Activated T-helper 17 cell treated with anti-CD3 and anti-CD28 coated beads, Interleukin-2, amount 50 U/mL, for 72 hours (primary cell): ENCODE results near the gene OR2C3. TPM values are rescaled to one million over a fixed set of nuclear protein-coding genes. Genes with fewer than 3 reads are reported as not detected.

Source experiments
- ATAC-seq: fragments of 150-1000 bp; cut with Tn5 transposase; replicated peaks from 2 replicates; pipeline ENCODE4 v1.10.0; 2021; ENCODE audit warnings: mild to moderate bottlenecking, moderate library complexity
- H3K27ac Mint-ChIP-seq: one replicate; pipeline ENCODE4 v1.8.0; 2022; ENCODE audit warnings: mixed read lengths
- H3K27me3 Mint-ChIP-seq: one replicate; pipeline ENCODE4 v1.8.0; 2022; ENCODE audit warnings: mixed read lengths
- H3K36me3 Mint-ChIP-seq: one replicate; pipeline ENCODE4 v1.8.0; 2022; ENCODE audit warnings: low read depth, mild to moderate bottlenecking, mixed read lengths
- H3K4me1 Mint-ChIP-seq: one replicate; pipeline ENCODE4 v1.8.0; 2022; ENCODE audit warnings: mixed read lengths
- H3K4me3 Mint-ChIP-seq: one replicate; pipeline ENCODE4 v1.8.0; 2022; ENCODE audit warnings: mild to moderate bottlenecking, mixed read lengths
- H3K9me3 Mint-ChIP-seq: one replicate; pipeline ENCODE4 v1.8.0; 2022; ENCODE audit warnings: mixed read lengths
- total RNA-seq, 2 donors: library from RNA; stranded (reverse); gene quantifications; one replicate each; pipeline ENCODE4 v1.2.3, GENCODE V29; 2022

Gene OR2C3
- not detected for total RNA-seq

- peaks cover 23% of the 10 kb centered on the region for H3K27me3 Mint-ChIP-seq
- H3K4me3 Mint-ChIP-seq: no peak within 1 kb of the TSS
- ATAC-seq: no peak
- peaks cover 4% of the 10 kb centered on the region for H3K4me1 Mint-ChIP-seq
- H3K9me3 Mint-ChIP-seq: no peaks in the 10 kb centered on the region
- H3K27ac Mint-ChIP-seq: no peak within 1 kb of the TSS
- no peaks in the 10 kb centered on the region for H3K36me3 Mint-ChIP-seq
Observed at GRCh38 chr1:247536340-247536739, at the start of gene OR2C3. Gene OR2C3 (minus strand): TSS chr1:247536440. CDS start chr1:247532511, 3,929 bp downstream.

- H3K9me3 Mint-ChIP-seq: no peaks in the 10 kb centered on the region
- ATAC-seq: no peak
- H3K4me3 Mint-ChIP-seq: no peak overlapping the region
- H3K27ac Mint-ChIP-seq: no peak overlapping the region
- peaks cover 17% of the 10 kb centered on the region for H3K27me3 Mint-ChIP-seq
- H3K4me1 Mint-ChIP-seq: no peaks in the 10 kb centered on the region
- no peaks in the 10 kb centered on the region for H3K36me3 Mint-ChIP-seq
Observed at GRCh38 chr1:247578946-247579460, 42.8 kb upstream of the OR2C3 start.

GRCh38 chr1:247576514-247576913, 40.3 kb upstream of the OR2C3 start:
- Mint-ChIP-seq H3K36me3 (no peaks in the 10 kb centered on the region), H3K27ac (no peak overlapping the region), H3K9me3 (peaks cover 5% of the 10 kb centered on the region), H3K27me3 (peaks cover 33% of the 10 kb centered on the region), H3K4me1 (no peaks in the 10 kb centered on the region), H3K4me3 (no peak overlapping the region)
- no peak for ATAC-seq

- peaks cover 33% of the 10 kb centered on the region for H3K27me3 Mint-ChIP-seq
- no peaks in the 10 kb centered on the region for H3K4me1 Mint-ChIP-seq
- H3K4me3 Mint-ChIP-seq: no peak overlapping the region
- no peak overlapping the region for H3K27ac Mint-ChIP-seq
- peaks cover 16% of the 10 kb centered on the region for H3K9me3 Mint-ChIP-seq
- ATAC-seq: no peak
- no peaks in the 10 kb centered on the region for H3K36me3 Mint-ChIP-seq
Observed at GRCh38 chr1:247574664-247575063, 38.4 kb upstream of the OR2C3 start.

- ATAC-seq: no peak
- no peaks in the 10 kb centered on the region for H3K4me1 Mint-ChIP-seq
- no peak overlapping the region for H3K27ac Mint-ChIP-seq
- peaks cover 33% of the 10 kb centered on the region for H3K27me3 Mint-ChIP-seq
- peaks cover 16% of the 10 kb centered on the region for H3K9me3 Mint-ChIP-seq
- H3K4me3 Mint-ChIP-seq: no peak overlapping the region
- no peaks in the 10 kb centered on the region for H3K36me3 Mint-ChIP-seq
Observed at GRCh38 chr1:247574236-247574635, 38.0 kb upstream of the OR2C3 start.

GRCh38 chr1:247562198-247562597, 26.0 kb upstream of the OR2C3 start:
- no peak for ATAC-seq
- Mint-ChIP-seq H3K9me3 (no peaks in the 10 kb centered on the region), H3K4me1 (no peaks in the 10 kb centered on the region), H3K4me3 (no peak overlapping the region), H3K27me3 (peaks cover 3% of the 10 kb centered on the region), H3K27ac (no peak overlapping the region), H3K36me3 (no peaks in the 10 kb centered on the region)

- Mint-ChIP-seq H3K9me3 (no peaks in the 10 kb centered on the region), H3K4me1 (no peaks in the 10 kb centered on the region), H3K4me3 (no peak overlapping the region), H3K27me3 (peaks cover 3% of the 10 kb centered on the region), H3K36me3 (no peaks in the 10 kb centered on the region), H3K27ac (no peak overlapping the region)
- no peak for ATAC-seq
Observed at GRCh38 chr1:247561711-247562110, 25.5 kb upstream of the OR2C3 start.

GRCh38 chr1:247557926-247558674, 21.9 kb upstream of the OR2C3 start:
- Mint-ChIP-seq H3K4me3 (no peak overlapping the region), H3K36me3 (no peaks in the 10 kb centered on the region), H3K27me3 (peaks cover 3% of the 10 kb centered on the region), H3K4me1 (no peaks in the 10 kb centered on the region), H3K27ac (no peak overlapping the region), H3K9me3 (no peaks in the 10 kb centered on the region)
- ATAC-seq: no peak

- peaks cover 8% of the 10 kb centered on the region for H3K4me1 Mint-ChIP-seq
Observed at GRCh38 chr1:247552231-247552630, 16.0 kb upstream of the OR2C3 start.

GRCh38 chr1:247551721-247552120, 15.5 kb upstream of the OR2C3 start:
- peaks cover 16% of the 10 kb centered on the region for H3K27me3 Mint-ChIP-seq
- H3K9me3 Mint-ChIP-seq: no peaks in the 10 kb centered on the region
- no peaks in the 10 kb centered on the region for H3K36me3 Mint-ChIP-seq
- H3K4me1 Mint-ChIP-seq: peaks cover 8% of the 10 kb centered on the region
- H3K4me3 Mint-ChIP-seq: no peak overlapping the region
- no peak overlapping the region for H3K27ac Mint-ChIP-seq
- ATAC-seq: no peak

More at GRCh38 chr1:247552231-247552630, 16.0 kb upstream of the OR2C3 start:
- Mint-ChIP-seq H3K27ac (no peak overlapping the region), H3K9me3 (no peaks in the 10 kb centered on the region), H3K27me3 (peaks cover 16% of the 10 kb centered on the region), H3K36me3 (no peaks in the 10 kb centered on the region), H3K4me3 (no peak overlapping the region)
- no peak for ATAC-seq

- Mint-ChIP-seq H3K4me3 (peak within 1 kb of the TSS; percentile 15), H3K4me1 (peaks cover 8% of the 10 kb centered on the region), H3K9me3 (no peaks in the 10 kb centered on the region), H3K36me3 (no peaks in the 10 kb centered on the region), H3K27ac (no peak within 1 kb of the TSS), H3K27me3 (peaks cover 31% of the 10 kb centered on the region)
- peak; percentile 64 for ATAC-seq
Observed at GRCh38 chr1:247548769-247549182, 12.5 kb upstream of the OR2C3 start, which contains the start of gene GCSAML. Gene GCSAML (plus strand): TSS chr1:247549134. CDS start chr1:247549192, 58 bp downstream.

GRCh38 chr1:247548092-247548491, 11.9 kb upstream of the OR2C3 start:
- Mint-ChIP-seq H3K4me1 (peaks cover 8% of the 10 kb centered on the region), H3K36me3 (no peaks in the 10 kb centered on the region), H3K4me3 (peak overlapping the region; percentile 15), H3K27me3 (peaks cover 31% of the 10 kb centered on the region), H3K27ac (no peak overlapping the region), H3K9me3 (no peaks in the 10 kb centered on the region)
- no peak for ATAC-seq

GRCh38 chr1:247542811-247543210, 6.6 kb upstream of the OR2C3 start:
- ATAC-seq: no peak
- H3K27ac Mint-ChIP-seq: no peak overlapping the region
- no peak overlapping the region for H3K4me3 Mint-ChIP-seq
- peaks cover 29% of the 10 kb centered on the region for H3K27me3 Mint-ChIP-seq
- H3K4me1 Mint-ChIP-seq: no peaks in the 10 kb centered on the region
- H3K36me3 Mint-ChIP-seq: no peaks in the 10 kb centered on the region
- H3K9me3 Mint-ChIP-seq: no peaks in the 10 kb centered on the region

GRCh38 chr1:247540581-247540980, 4.3 kb upstream of the OR2C3 start:
- no peaks in the 10 kb centered on the region for H3K36me3 Mint-ChIP-seq
- H3K4me3 Mint-ChIP-seq: no peak overlapping the region
- no peaks in the 10 kb centered on the region for H3K9me3 Mint-ChIP-seq

GRCh38 chr1:247539215-247539614, 3.0 kb upstream of the OR2C3 start:
- no peak for ATAC-seq
- no peaks in the 10 kb centered on the region for H3K36me3 Mint-ChIP-seq
- H3K9me3 Mint-ChIP-seq: no peaks in the 10 kb centered on the region
- no peak overlapping the region for H3K27ac Mint-ChIP-seq
- peaks cover 19% of the 10 kb centered on the region for H3K27me3 Mint-ChIP-seq
- H3K4me3 Mint-ChIP-seq: no peak overlapping the region
- H3K4me1 Mint-ChIP-seq: peaks cover 4% of the 10 kb centered on the region

More at GRCh38 chr1:247540581-247540980, 4.3 kb upstream of the OR2C3 start:
- ATAC-seq: no peak
- Mint-ChIP-seq H3K27me3 (peaks cover 24% of the 10 kb centered on the region), H3K4me1 (no peaks in the 10 kb centered on the region), H3K27ac (no peak overlapping the region)
